K562 (cell line): Measurements from ENCODE around the gene STARD3NL.
"Not testable (repeated sequence)": the region's sequence is repeated elsewhere in the genome, so short reads cannot be mapped to it uniquely, and the experiment has no call there.

Experiments used
- CBFA2T3 ChIP-seq: fragments of 450-650 bp; IDR thresholded peaks from 2 replicates; pipeline ENCODE4 v1.6.1; 2017
- FOXJ3 ChIP-seq: sonication (generic); formaldehyde crosslinking; IDR thresholded peaks from 2 replicates; pipeline ENCODE4 v1.4.0; 2020; ENCODE audit warnings: mild to moderate bottlenecking, missing genetic modification reagents
- NBN ChIP-seq: fragments of 450-650 bp; IDR thresholded peaks from 2 replicates; pipeline ENCODE4 v1.6.1; 2016; ENCODE audit warnings: low read depth, mild to moderate bottlenecking
- ZNF146 ChIP-seq: IDR thresholded peaks from one replicate; pipeline ENCODE4 v1.6.1; 2018; ENCODE audit warnings: missing compliant biosample characterization; ENCODE audit not compliant: unreplicated experiment
- ZNF561 ChIP-seq: fragments of 450-650 bp; formaldehyde crosslinking; conservative IDR thresholded peaks from 2 replicates; pipeline ENCODE4 v1.4.0; 2020; ENCODE audit warnings: mild to moderate bottlenecking, moderate library complexity
- TF ChIP-seq, protein P1 (sequence below), 2 experiments: IDR thresholded peaks; 2 replicates each; pipeline ENCODE4 v1.6.1; 2012; ENCODE audit warnings: improper control_type of control experiment in 2 of 2, low read depth in 2 of 2, low read length in 2 of 2, borderline replicate concordance in 1 of 2
- TF ChIP-seq, protein P2 (sequence below), 2 experiments: IDR thresholded peaks in 1 of 2; conservative IDR thresholded peaks in 1 of 2; 2 replicates each; pipeline ENCODE4 v1.6.1; 2016; ENCODE audit warnings: low read depth in 2 of 2, mild to moderate bottlenecking in 1 of 2, missing compliant biosample characterization in 1 of 2, missing genetic modification characterization in 1 of 2, moderate library complexity in 1 of 2
- TF ChIP-seq, protein P3 (sequence below), 3 experiments: IDR thresholded peaks in 2 of 3; conservative IDR thresholded peaks in 1 of 3; 2 replicates each; pipeline ENCODE4 v1.5.1; 2011 to 2012; ENCODE audit warnings: low read length in 3 of 3, mild to moderate bottlenecking in 3 of 3, control low read depth in 2 of 3, improper control_type of control experiment in 1 of 3, inconsistent platforms in 1 of 3, low read depth in 1 of 3, mixed read lengths in 1 of 3, moderate library complexity in 1 of 3; ENCODE audit not compliant: insufficient read depth in 2 of 3

DNA sequence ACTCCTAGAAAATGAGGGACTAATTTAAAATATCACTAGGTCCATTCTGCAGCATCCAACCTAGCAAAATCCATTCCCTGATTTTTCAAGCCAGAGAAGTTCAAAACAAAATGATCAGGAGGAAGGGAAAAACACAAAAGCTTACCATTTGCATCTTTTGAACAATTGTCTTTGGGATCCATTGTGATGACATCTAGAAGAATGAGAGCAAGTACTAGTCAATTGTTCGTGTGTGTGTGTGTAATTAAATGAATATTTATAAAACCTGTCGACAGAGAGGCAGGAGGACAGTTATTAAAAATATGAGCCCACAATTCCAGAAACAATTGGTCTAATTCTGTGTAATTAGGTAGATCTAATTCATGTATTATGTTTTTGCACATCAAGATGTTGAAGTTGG is 84.0 kb downstream of the STARD3NL start:
- not testable (repeated sequence) for TF ChIP-seq ZNF146; FOXJ3 (CRISPR knock-in tag); CBFA2T3; ZNF561; NBN
- TF ChIP-seq, protein P1, sequence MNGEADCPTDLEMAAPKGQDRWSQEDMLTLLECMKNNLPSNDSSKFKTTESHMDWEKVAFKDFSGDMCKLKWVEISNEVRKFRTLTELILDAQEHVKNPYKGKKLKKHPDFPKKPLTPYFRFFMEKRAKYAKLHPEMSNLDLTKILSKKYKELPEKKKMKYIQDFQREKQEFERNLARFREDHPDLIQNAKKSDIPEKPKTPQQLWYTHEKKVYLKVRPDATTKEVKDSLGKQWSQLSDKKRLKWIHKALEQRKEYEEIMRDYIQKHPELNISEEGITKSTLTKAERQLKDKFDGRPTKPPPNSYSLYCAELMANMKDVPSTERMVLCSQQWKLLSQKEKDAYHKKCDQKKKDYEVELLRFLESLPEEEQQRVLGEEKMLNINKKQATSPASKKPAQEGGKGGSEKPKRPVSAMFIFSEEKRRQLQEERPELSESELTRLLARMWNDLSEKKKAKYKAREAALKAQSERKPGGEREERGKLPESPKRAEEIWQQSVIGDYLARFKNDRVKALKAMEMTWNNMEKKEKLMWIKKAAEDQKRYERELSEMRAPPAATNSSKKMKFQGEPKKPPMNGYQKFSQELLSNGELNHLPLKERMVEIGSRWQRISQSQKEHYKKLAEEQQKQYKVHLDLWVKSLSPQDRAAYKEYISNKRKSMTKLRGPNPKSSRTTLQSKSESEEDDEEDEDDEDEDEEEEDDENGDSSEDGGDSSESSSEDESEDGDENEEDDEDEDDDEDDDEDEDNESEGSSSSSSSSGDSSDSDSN (IDR thresholded peaks at IDR 0.05; ENCODE audit: borderline replicate concordance in 1 of 2, low read depth in 2 of 2, low read length in 2 of 2): not testable (repeated sequence)
- TF ChIP-seq, protein P2, sequence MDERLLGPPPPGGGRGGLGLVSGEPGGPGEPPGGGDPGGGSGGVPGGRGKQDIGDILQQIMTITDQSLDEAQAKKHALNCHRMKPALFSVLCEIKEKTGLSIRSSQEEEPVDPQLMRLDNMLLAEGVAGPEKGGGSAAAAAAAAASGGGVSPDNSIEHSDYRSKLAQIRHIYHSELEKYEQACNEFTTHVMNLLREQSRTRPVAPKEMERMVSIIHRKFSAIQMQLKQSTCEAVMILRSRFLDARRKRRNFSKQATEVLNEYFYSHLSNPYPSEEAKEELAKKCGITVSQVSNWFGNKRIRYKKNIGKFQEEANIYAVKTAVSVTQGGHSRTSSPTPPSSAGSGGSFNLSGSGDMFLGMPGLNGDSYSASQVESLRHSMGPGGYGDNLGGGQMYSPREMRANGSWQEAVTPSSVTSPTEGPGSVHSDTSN (CRISPR knock-in tag; IDR thresholded peaks at IDR 0.05; ENCODE audit: low read depth): not testable (repeated sequence)
- TF ChIP-seq, protein P2 (tag; conservative IDR thresholded peaks at IDR 0.05; ENCODE audit: low read depth): not testable (repeated sequence)
- TF ChIP-seq, protein P3, sequence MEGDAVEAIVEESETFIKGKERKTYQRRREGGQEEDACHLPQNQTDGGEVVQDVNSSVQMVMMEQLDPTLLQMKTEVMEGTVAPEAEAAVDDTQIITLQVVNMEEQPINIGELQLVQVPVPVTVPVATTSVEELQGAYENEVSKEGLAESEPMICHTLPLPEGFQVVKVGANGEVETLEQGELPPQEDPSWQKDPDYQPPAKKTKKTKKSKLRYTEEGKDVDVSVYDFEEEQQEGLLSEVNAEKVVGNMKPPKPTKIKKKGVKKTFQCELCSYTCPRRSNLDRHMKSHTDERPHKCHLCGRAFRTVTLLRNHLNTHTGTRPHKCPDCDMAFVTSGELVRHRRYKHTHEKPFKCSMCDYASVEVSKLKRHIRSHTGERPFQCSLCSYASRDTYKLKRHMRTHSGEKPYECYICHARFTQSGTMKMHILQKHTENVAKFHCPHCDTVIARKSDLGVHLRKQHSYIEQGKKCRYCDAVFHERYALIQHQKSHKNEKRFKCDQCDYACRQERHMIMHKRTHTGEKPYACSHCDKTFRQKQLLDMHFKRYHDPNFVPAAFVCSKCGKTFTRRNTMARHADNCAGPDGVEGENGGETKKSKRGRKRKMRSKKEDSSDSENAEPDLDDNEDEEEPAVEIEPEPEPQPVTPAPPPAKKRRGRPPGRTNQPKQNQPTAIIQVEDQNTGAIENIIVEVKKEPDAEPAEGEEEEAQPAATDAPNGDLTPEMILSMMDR (IDR thresholded peaks at IDR 0.05 in 2 of 3, conservative IDR thresholded peaks at IDR 0.05 in 1 of 3; ENCODE audit: insufficient read depth in 2 of 3, low read depth in 1 of 3, low read length in 3 of 3): not testable (repeated sequence)
